ENCODE results near the gene RBM23.

RBM23 gene

DNA sequence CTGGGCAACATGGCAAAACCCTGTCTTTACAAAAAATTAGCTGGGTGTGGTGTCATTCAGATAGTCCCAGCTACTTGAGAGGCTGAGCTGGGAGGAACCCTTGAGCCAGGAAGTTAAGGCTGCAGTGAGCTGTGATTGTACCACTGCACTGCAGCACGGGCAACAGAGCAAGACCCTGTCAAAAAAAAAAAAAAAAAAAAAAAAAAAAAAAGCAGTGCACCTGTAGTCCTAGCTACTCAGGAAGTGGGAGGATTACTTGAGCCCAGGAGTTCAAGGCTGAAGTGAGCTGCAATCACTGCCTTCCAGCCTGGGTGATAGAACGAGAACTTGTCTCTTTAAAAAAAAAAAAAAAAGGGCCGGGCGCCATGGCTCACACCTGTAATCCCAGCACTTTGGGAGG lies 30.3 kb downstream of the RBM23 start:
- no peaks in the 10 kb centered on the region for H3K9me3 ChIP-seq (ENCODE audit: control insufficient read depth in 5 of 5, low read length in 5 of 5)
- H3K4me1 ChIP-seq (ENCODE audit: control insufficient read depth in 5 of 5, insufficient read depth in 5 of 5, low read length in 5 of 5) = peaks cover 0 to 15% (median 12%) of the 10 kb centered on the region in 5 donors
- no peaks in the 10 kb centered on the region for H3K36me3 ChIP-seq (ENCODE audit: control insufficient read depth in 5 of 5, insufficient read depth in 5 of 5, low read length in 5 of 5)
- no peak overlapping the region for H3K9ac ChIP-seq (ENCODE audit: low read length in 5 of 5)
- H3K4me3 ChIP-seq (ENCODE audit: low read depth in 1 of 5, low read length in 5 of 5) = no peak overlapping the region
- no peak overlapping the region for H3K27ac ChIP-seq (ENCODE audit: low read depth, low read length)
- peaks cover 0 to 13% (median 5%) of the 10 kb centered on the region in 5 donors for H3K27me3 ChIP-seq (ENCODE audit: control insufficient read depth in 5 of 5, insufficient read depth in 4 of 5, low read length in 5 of 5)

DNA sequence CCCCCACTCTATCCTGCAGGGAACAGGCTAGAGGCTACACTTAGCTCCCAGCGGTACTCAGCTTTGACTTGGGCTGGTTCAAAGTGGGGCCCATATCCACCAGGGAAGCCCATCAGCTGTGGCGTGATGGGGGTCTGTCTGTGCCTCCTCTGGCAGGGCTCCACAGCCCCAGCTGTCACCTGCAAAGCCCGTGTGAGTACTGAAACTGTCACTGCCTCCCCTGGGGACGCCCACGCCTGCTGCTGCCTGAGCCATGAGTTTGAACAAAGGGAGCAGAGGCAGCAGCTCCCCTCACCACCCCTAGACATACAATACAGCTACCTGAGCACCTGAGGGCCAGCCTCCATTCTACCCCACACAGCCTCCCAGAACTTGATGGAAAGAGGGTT lies 31.0 kb downstream of the RBM23 start:
- H3K36me3 ChIP-seq (ENCODE audit: control insufficient read depth in 5 of 5, insufficient read depth in 5 of 5, low read length in 5 of 5) = no peaks in the 10 kb centered on the region
- H3K9ac ChIP-seq (ENCODE audit: low read length in 5 of 5) = no peak overlapping the region
- H3K9me3 ChIP-seq (ENCODE audit: control insufficient read depth in 5 of 5, low read length in 5 of 5) = no peaks in the 10 kb centered on the region
- peaks cover 0 to 18% (median 11%) of the 10 kb centered on the region in 5 donors for H3K27me3 ChIP-seq (ENCODE audit: control insufficient read depth in 5 of 5, insufficient read depth in 4 of 5, low read length in 5 of 5)
- H3K27ac ChIP-seq (ENCODE audit: low read depth, low read length) = no peak overlapping the region
- no peak overlapping the region for H3K4me3 ChIP-seq (ENCODE audit: low read depth in 1 of 5, low read length in 5 of 5)
- peaks cover 0 to 15% (median 12%) of the 10 kb centered on the region in 5 donors for H3K4me1 ChIP-seq (ENCODE audit: control insufficient read depth in 5 of 5, insufficient read depth in 5 of 5, low read length in 5 of 5)

DNA sequence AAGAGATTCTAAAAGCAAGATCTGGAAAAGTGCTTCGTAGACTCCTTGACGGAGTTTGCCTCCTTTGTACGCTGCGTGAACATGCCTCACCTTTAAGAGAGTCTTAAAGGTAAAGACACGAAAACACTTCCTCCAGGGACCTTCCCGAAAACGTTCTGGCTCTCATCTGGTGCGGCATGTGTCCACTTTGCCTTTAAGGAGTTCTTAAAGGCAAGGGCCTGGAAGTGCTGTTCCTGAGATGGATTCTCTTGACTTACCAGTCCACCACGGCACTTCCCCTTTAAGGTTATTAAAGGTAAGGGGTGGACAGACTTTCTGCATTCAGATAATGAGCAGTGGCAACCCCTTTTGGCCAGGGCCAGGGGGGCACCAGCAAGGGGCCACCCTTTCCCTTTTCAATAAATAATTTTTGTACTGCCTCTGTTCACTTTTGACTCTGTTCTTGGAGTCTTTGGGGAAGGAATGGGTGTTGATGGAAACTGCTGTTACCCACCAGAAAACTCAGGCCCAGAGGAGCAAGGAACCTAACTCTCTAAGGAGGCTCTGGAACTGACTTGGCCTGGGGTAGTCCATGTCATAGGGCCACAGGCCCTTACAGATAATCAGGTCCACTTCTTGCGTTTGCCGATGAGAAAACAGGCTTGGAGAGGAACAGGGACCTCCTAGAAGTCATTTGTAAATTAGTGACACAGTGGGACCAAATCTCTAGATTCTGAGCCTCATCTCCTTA lies 31.5 kb downstream of the RBM23 start:
- H3K9ac ChIP-seq (ENCODE audit: low read length in 5 of 5) = peak overlapping the region in 2 of 5 donors; percentile 16 to 74
- H3K4me1 ChIP-seq (ENCODE audit: control insufficient read depth in 5 of 5, insufficient read depth in 5 of 5, low read length in 5 of 5) = peaks cover 0 to 19% (median 12%) of the 10 kb centered on the region in 5 donors
- no peaks in the 10 kb centered on the region for H3K9me3 ChIP-seq (ENCODE audit: control insufficient read depth in 5 of 5, low read length in 5 of 5)
- no peaks in the 10 kb centered on the region for H3K36me3 ChIP-seq (ENCODE audit: control insufficient read depth in 5 of 5, insufficient read depth in 5 of 5, low read length in 5 of 5)
- no peak overlapping the region for H3K27ac ChIP-seq (ENCODE audit: low read depth, low read length)
- peaks cover 0 to 22% (median 15%) of the 10 kb centered on the region in 5 donors for H3K27me3 ChIP-seq (ENCODE audit: control insufficient read depth in 5 of 5, insufficient read depth in 4 of 5, low read length in 5 of 5)
- peak overlapping the region; percentile 60 to 70 (median 68) for H3K4me3 ChIP-seq (ENCODE audit: low read depth in 1 of 5, low read length in 5 of 5)

DNA sequence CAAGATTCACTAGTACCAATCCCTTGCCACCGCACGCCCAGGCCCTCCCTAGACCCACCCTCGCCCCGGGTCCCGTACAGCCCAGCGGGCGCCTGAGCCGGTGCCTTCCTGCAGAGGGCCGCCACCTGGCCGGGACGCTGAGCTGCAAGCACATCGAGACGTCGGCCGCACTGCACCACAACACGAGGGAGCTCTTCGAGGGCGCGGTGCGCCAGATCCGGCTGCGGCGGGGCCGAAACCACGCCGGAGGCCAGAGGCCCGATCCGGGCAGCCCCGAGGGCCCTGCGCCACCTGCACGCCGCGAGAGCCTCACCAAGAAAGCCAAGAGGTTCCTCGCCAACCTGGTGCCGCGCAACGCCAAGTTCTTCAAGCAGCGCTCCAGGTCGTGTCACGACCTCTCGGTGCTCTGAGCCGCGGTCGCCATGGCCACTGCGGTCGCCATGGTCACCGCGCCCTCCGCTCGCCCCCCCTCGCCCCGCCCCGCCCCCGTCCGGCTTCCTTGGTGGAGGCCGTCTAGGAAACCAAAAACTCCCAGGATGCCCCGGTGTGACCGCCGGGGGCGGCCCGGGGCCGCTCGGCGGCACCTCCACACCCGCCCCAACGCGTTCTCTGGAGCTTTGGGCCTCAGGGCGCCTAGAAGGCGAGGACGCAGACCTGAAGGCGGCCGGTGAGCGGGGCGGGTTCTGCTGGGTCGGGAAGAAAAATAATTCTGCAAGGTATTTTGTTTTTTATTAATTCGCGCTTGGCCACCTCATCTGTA lies 32.3 kb downstream of the RBM23 start:
- peaks cover 0 to 24% (median 12%) of the 10 kb centered on the region in 5 donors for H3K4me1 ChIP-seq (ENCODE audit: control insufficient read depth in 5 of 5, insufficient read depth in 5 of 5, low read length in 5 of 5)
- H3K36me3 ChIP-seq (ENCODE audit: control insufficient read depth in 5 of 5, insufficient read depth in 5 of 5, low read length in 5 of 5) = no peaks in the 10 kb centered on the region
- peak overlapping the region in 2 of 5 donors; percentile 16 to 74 for H3K9ac ChIP-seq (ENCODE audit: low read length in 5 of 5)
- no peak overlapping the region for H3K27ac ChIP-seq (ENCODE audit: low read depth, low read length)
- H3K9me3 ChIP-seq (ENCODE audit: control insufficient read depth in 5 of 5, low read length in 5 of 5) = no peaks in the 10 kb centered on the region
- H3K4me3 ChIP-seq (ENCODE audit: low read depth in 1 of 5, low read length in 5 of 5) = peak overlapping the region; percentile 60 to 70 (median 68)
- peaks cover 0 to 26% (median 18%) of the 10 kb centered on the region in 5 donors for H3K27me3 ChIP-seq (ENCODE audit: control insufficient read depth in 5 of 5, insufficient read depth in 4 of 5, low read length in 5 of 5)

DNA sequence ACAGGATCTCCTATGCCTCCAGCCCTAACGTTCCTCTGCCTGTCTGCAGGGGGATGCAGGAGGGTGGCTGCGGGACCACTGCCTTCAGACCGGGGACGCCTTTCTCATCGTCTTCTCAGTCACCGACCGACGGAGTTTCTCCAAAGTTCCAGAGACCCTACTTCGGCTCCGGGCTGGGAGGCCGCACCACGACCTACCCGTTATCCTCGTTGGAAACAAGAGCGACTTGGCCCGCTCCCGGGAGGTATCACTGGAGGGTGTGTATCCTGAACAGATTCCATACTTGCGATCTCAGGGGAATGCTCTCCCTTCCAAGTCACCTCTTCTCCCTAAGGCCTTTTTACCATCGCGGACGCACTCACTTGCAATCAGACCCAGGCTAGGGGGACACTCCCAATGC lies 33.0 kb downstream of the RBM23 start:
- H3K4me1 ChIP-seq (ENCODE audit: control insufficient read depth in 5 of 5, insufficient read depth in 5 of 5, low read length in 5 of 5) = peaks cover 0 to 24% (median 12%) of the 10 kb centered on the region in 5 donors
- H3K4me3 ChIP-seq (ENCODE audit: low read depth in 1 of 5, low read length in 5 of 5) = peak overlapping the region in 3 of 5 donors; percentile 60 to 68 (median 62)
- H3K9me3 ChIP-seq (ENCODE audit: control insufficient read depth in 5 of 5, low read length in 5 of 5) = no peaks in the 10 kb centered on the region
- H3K27me3 ChIP-seq (ENCODE audit: control insufficient read depth in 5 of 5, insufficient read depth in 4 of 5, low read length in 5 of 5) = peaks cover 0 to 26% (median 18%) of the 10 kb centered on the region in 5 donors
- no peak overlapping the region for H3K9ac ChIP-seq (ENCODE audit: low read length in 5 of 5)
- H3K36me3 ChIP-seq (ENCODE audit: control insufficient read depth in 5 of 5, insufficient read depth in 5 of 5, low read length in 5 of 5) = no peaks in the 10 kb centered on the region
- no peak overlapping the region for H3K27ac ChIP-seq (ENCODE audit: low read depth, low read length)

DNA sequence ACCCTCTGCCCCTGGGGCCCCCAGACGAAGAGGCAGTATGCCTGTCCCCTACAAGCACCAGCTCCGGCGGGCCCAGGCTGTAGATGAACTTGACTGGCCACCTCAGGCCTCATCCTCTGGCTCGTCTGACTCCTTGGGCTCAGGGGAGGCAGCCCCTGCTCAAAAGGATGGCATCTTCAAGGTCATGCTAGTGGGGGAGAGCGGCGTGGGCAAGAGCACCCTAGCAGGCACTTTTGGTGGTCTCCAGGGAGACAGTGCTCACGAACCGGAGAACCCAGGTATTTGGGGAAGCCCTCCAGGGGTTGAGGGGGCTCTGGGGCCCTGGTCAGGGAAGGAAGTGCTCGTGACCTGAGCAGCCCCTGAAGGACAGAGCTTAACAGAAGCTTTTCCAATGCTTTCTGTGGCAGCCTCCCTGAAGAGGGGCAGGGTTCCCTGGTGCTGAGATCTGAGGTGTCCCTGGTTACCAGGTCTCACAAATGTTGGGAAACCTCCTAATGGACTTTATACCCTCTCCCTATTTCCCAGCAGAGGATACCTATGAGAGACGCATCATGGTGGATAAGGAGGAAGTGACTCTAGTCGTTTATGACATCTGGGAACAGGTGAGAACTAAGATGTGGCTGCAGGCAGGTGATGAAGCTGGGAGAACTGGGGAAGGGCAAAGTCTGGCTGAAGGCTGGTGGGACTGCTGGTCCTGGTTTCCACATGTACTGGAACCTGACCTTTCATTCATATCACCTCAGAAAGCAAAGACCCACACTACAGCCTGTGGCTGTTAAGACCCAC lies 34.0 kb downstream of the RBM23 start:
- Histone ChIP-seq H3K36me3 (ENCODE audit: control insufficient read depth in 5 of 5, insufficient read depth in 5 of 5, low read length in 5 of 5) (no peaks in the 10 kb centered on the region), H3K4me3 (ENCODE audit: low read depth in 1 of 5, low read length in 5 of 5) (no peak overlapping the region), H3K4me1 (ENCODE audit: control insufficient read depth in 5 of 5, insufficient read depth in 5 of 5, low read length in 5 of 5) (peaks cover 0 to 24% (median 12%) of the 10 kb centered on the region in 5 donors), H3K27me3 (ENCODE audit: control insufficient read depth in 5 of 5, insufficient read depth in 4 of 5, low read length in 5 of 5) (peaks cover 0 to 26% (median 18%) of the 10 kb centered on the region in 5 donors), H3K9me3 (ENCODE audit: control insufficient read depth in 5 of 5, low read length in 5 of 5) (no peaks in the 10 kb centered on the region), H3K27ac (ENCODE audit: low read depth, low read length) (no peak overlapping the region), H3K9ac (ENCODE audit: low read length in 5 of 5) (no peak overlapping the region)

DNA sequence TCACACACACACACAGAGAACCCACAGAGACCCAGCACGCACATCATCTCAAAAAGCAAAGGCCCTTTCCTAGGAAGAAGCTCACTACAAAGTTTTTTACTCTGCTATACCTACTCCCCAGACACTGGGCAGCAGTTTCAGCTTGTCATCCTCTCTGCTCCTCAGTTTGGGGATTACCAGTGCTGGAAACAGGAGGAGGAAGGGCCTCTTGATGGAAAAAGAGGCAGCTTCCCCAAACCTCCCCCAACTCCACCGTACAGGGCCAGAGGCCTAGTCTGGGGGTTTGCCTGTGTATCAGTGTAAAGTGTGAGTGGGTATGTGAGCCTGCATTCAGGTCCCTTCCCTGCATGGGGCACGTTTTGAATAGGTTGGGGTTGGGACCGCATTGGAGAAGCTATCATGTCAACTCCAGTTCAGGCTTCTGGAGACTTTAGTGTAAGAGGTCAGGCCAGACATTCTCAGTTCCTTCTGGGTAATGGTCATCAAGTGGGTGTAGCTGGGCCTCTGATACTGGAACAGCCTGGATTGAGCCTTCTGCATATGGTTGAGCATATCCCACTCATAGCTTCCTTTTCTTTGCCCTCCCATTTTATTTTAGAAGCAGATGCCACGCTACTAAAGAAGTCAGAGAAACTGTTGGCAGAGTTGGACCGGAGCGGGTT lies 34.7 kb downstream of the RBM23 start:
- Histone ChIP-seq H3K9ac (ENCODE audit: low read length in 5 of 5) (no peak overlapping the region), H3K27me3 (ENCODE audit: control insufficient read depth in 5 of 5, insufficient read depth in 4 of 5, low read length in 5 of 5) (peaks cover 0 to 26% (median 18%) of the 10 kb centered on the region in 5 donors), H3K4me1 (ENCODE audit: control insufficient read depth in 5 of 5, insufficient read depth in 5 of 5, low read length in 5 of 5) (peaks cover 0 to 24% (median 12%) of the 10 kb centered on the region in 5 donors), H3K27ac (ENCODE audit: low read depth, low read length) (no peak overlapping the region), H3K36me3 (ENCODE audit: control insufficient read depth in 5 of 5, insufficient read depth in 5 of 5, low read length in 5 of 5) (peaks cover 0 to 7% (median 2%) of the 10 kb centered on the region in 5 donors), H3K9me3 (ENCODE audit: control insufficient read depth in 5 of 5, low read length in 5 of 5) (no peaks in the 10 kb centered on the region), H3K4me3 (ENCODE audit: low read depth in 1 of 5, low read length in 5 of 5) (no peak overlapping the region)

DNA sequence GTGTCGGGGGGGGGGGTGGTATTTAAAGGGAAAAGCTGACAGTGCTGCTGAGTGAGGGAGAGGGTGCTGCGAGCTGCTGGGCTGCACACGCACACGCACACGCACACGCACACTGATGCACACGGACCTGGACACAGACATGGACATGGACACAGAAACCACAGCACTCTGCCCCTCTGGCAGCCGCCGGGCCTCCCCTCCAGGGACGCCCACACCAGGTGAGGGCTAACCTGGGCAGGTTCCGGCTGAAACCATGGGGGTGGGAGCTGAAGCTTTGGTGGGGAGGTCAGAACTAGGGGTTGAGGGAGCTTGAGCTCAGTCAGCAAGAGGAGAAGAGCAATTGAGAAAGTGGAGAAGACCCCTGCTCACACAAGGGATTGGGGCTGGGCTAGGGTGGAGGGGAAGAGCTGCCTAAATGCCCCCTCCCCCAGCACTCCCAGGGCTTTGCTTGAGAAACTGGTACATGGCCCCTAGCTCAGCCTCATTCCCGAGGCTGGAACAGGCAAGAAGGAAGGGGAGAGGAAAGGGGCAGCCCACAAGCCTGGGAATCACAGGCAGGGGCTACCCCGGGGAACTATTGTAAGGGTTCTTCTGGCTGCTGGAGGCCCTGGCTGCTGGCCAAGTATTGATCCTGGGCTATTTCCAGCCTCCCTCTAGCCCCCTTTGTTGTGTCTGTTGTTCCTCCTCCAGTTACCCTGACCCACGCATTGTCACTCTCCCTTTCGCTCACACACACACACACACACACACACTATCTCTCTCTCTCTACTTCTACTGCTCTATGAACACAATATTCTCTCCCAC lies 35.6 kb downstream of the RBM23 start, which contains the start of gene REM2:
REM2 (plus strand) TSS at position 50 of the 804 bp plus-strand sequence; CDS start at position 116, 66 bp downstream.
- H3K9ac ChIP-seq (ENCODE audit: low read length in 5 of 5) = peak within 1 kb of the TSS in 1 of 5 donors; percentile 20
- no peak within 1 kb of the TSS for H3K4me3 ChIP-seq (ENCODE audit: low read depth in 1 of 5, low read length in 5 of 5)

More for the DNA sequence above, 35.6 kb downstream of the RBM23 start, which contains the start of gene REM2:
- Histone ChIP-seq H3K36me3 (ENCODE audit: control insufficient read depth in 5 of 5, insufficient read depth in 5 of 5, low read length in 5 of 5) (peaks cover 0 to 14% (median 10%) of the 10 kb centered on the region in 5 donors), H3K9me3 (ENCODE audit: control insufficient read depth in 5 of 5, low read length in 5 of 5) (no peaks in the 10 kb centered on the region), H3K27me3 (ENCODE audit: control insufficient read depth in 5 of 5, insufficient read depth in 4 of 5, low read length in 5 of 5) (peaks cover 0 to 26% (median 18%) of the 10 kb centered on the region in 5 donors), H3K27ac (ENCODE audit: low read depth, low read length) (no peak within 1 kb of the TSS), H3K4me1 (ENCODE audit: control insufficient read depth in 5 of 5, insufficient read depth in 5 of 5, low read length in 5 of 5) (peaks cover 0 to 24% (median 12%) of the 10 kb centered on the region in 5 donors)

Measured in subcutaneous abdominal adipose tissue (tissue), 5 donors.